B cell (primary cell): Measurements from ENCODE around the gene SLC4A8. TPM values are rescaled to one million over a fixed set of nuclear protein-coding genes. Genes with fewer than 3 reads are reported as not detected.

Experiments used
- ATAC-seq: fragments of 200-7000 bp; cut with Tn5 transposase; one replicate; pipeline ENCODE4 v1.10.0; 2021; ENCODE audit warnings: low read depth, mild to moderate bottlenecking, moderate number of reproducible peaks, moderate library complexity
- CTCF ChIA-PET: fragments of 350-600 bp; sonication (Branson Sonifier 250); formaldehyde crosslinking; loops from one replicate; lab custom pipeline; 2021; ENCODE audit warnings: antibody characterized with exemption, inconsistent platforms; lab: Charles Lee
- POLR2A ChIA-PET: fragments of 350-600 bp; sonication (Branson Sonifier 250); formaldehyde crosslinking; loops from one replicate; lab custom pipeline; 2021; ENCODE audit warnings: antibody characterized with exemption; lab: Charles Lee
- DNase-seq: peaks from one replicate; pipeline ENCODE4 v3.0.0; 2013
- H2AFZ ChIP-seq: 2 replicates; pipeline ENCODE4 v1.6.1; 2012; ENCODE audit warnings: mild to moderate bottlenecking, low read depth, low read length; ENCODE audit not compliant: insufficient read depth, poor library complexity, severe bottlenecking
- H3K27ac ChIP-seq, 2 donors: 1 replicate in 1 of 2; 2 replicates in 1 of 2; pipeline ENCODE4 v1.5.1; 2012 to 2013; ENCODE audit warnings: low read length in 2 of 2, mild to moderate bottlenecking in 2 of 2, moderate library complexity in 1 of 2
- H3K27me3 ChIP-seq, 4 experiments: fragments of 200-600 bp in 1 of 4; sonication (generic) in 1 of 4; replicated peaks in 1 of 4; 1 replicate in 2 of 4; 2 replicates in 2 of 4; pipeline versions ENCODE4 v1.6.1 to v1.7.0; 2013 to 2016; ENCODE audit warnings: low read length in 3 of 4, mild to moderate bottlenecking in 2 of 4, mixed read lengths in 1 of 4, moderate library complexity in 1 of 4; ENCODE audit not compliant: insufficient read depth in 4 of 4, control insufficient read depth in 3 of 4; ENCODE audit errors: control extremely low read depth in 1 of 4
- H3K36me3 ChIP-seq, 2 experiments: replicated peaks in 1 of 2; 1 replicate in 1 of 2; 2 replicates in 1 of 2; pipeline versions ENCODE4 v1.6.1 to v1.7.1; 2013; ENCODE audit warnings: low read length in 1 of 2; ENCODE audit not compliant: insufficient read depth in 2 of 2, control insufficient read depth in 1 of 2; ENCODE audit errors: control extremely low read depth in 1 of 2, extremely low read depth in 1 of 2
- H3K4me1 ChIP-seq, 2 donors: fragments of 200-600 bp in 1 of 2; sonication (generic) in 1 of 2; 1 replicate in 1 of 2; 2 replicates in 1 of 2; pipeline versions ENCODE4 v1.5.1 to v1.6.1; 2013 to 2017; ENCODE audit warnings: low read length in 2 of 2; ENCODE audit not compliant: control insufficient read depth in 2 of 2, insufficient read depth in 2 of 2
- H3K4me2 ChIP-seq: replicated peaks from 2 replicates; pipeline ENCODE3; 2012; ENCODE audit warnings: mild to moderate bottlenecking, low read depth, low read length; ENCODE audit not compliant: poor library complexity, severe bottlenecking
- H3K4me3 ChIP-seq, 5 experiments: fragments of 200-600 bp in 1 of 5; sonication (generic) in 1 of 5; 1 replicate in 3 of 5; 2 replicates in 2 of 5; pipeline versions ENCODE4 v1.5.1 to v1.7.0; 2011 to 2016; ENCODE audit warnings: low read length in 4 of 5, mild to moderate bottlenecking in 4 of 5, low read depth in 2 of 5, control low read depth in 1 of 5, moderate library complexity in 1 of 5; ENCODE audit not compliant: insufficient read depth in 1 of 5; ENCODE audit errors: control extremely low read depth in 1 of 5, extremely low read depth in 1 of 5
- H3K79me2 ChIP-seq: fragments of 200-600 bp; sonication (generic); one replicate; pipeline ENCODE4 v1.6.0; 2016; ENCODE audit warnings: low read length; ENCODE audit not compliant: control insufficient read depth, insufficient read depth
- H3K9ac ChIP-seq: fragments of 200-600 bp; sonication (generic); 2 replicates; pipeline ENCODE4 v1.6.1; 2017; ENCODE audit warnings: mild to moderate bottlenecking, low read length, moderate library complexity
- H3K9me3 ChIP-seq, 3 donors: one replicate each; pipeline versions ENCODE4 v1.6.1 to v1.7.1; 2013; ENCODE audit warnings: low read length in 2 of 3; ENCODE audit not compliant: control insufficient read depth in 2 of 3, insufficient read depth in 1 of 3; ENCODE audit errors: control extremely low read depth in 1 of 3
- H4K20me1 ChIP-seq: 2 replicates; pipeline ENCODE4 v1.6.0; 2012; ENCODE audit warnings: mild to moderate bottlenecking, low read length; ENCODE audit not compliant: insufficient read depth, control insufficient read depth, poor library complexity, severe bottlenecking
- H3K27ac Mint-ChIP-seq: one replicate; pipeline ENCODE4 v1.8.0; 2021; ENCODE audit warnings: mixed read lengths
- H3K27me3 Mint-ChIP-seq: one replicate; pipeline ENCODE4 v1.8.0; 2021; ENCODE audit warnings: mixed read lengths
- H3K4me1 Mint-ChIP-seq: one replicate; pipeline ENCODE4 v1.8.0; 2021; ENCODE audit warnings: mixed read lengths
- H3K4me3 Mint-ChIP-seq: one replicate; pipeline ENCODE4 v1.8.0; 2021; ENCODE audit warnings: mixed read lengths
- H3K9me3 Mint-ChIP-seq: one replicate; pipeline ENCODE4 v1.8.0; 2022; ENCODE audit warnings: mixed read lengths; ENCODE audit not compliant: insufficient read depth
- CTCF ChIP-seq: fragments of 200-600 bp; IDR thresholded peaks from one replicate; pipeline ENCODE4 v1.8.0; 2022; ENCODE audit warnings: antibody characterized with exemption, mild to moderate bottlenecking
- EZH2 ChIP-seq: IDR thresholded peaks from 2 replicates; pipeline ENCODE4 v1.6.1; 2012; ENCODE audit warnings: borderline replicate concordance, low read depth, mild to moderate bottlenecking, moderate library complexity, low read length; ENCODE audit not compliant: insufficient read depth, poor library complexity, severe bottlenecking
- WGBS: methylation state at CpG from one replicate; pipeline ENCODE4 v1.1.5; 2013; ENCODE audit warnings: missing lambda C conversion rate; ENCODE audit not compliant: insufficient coverage; 5-methylcytosine and 5-hydroxymethylcytosine counted together
- intact Hi-C: fragments of 100-400 bp; cut with micrococcal nuclease; formaldehyde crosslinking; loops from one replicate; pipeline ENCODE4 v1.10.0; 2022
- polyA plus RNA-seq: library from polyadenylated mRNA; depleted of rRNA; stranded (reverse); fragments of >200 nt; gene quantifications from 2 replicates; pipeline ENCODE4 v1.2.3, GENCODE V29; 2012
- total RNA-seq, 2 donors: library from RNA; stranded (reverse); fragments of 120-200 nt in 1 of 2; gene quantifications; 1 replicate in 1 of 2; 2 replicates in 1 of 2; pipeline versions ENCODE4 v1.2.3 to v1.2.4, GENCODE V29; 2013 to 2022

Gene SLC4A8
- total and polyA plus RNA-seq, 2 donors (not counting 1 experiment from before 2014, with no cell fraction given): 3.1 to 3.2 TPM

- Histone ChIP-seq H3K27me3 (no peaks in the 10 kb centered on the region), H3K27ac (no peak overlapping the region), H3K4me2 (no peak overlapping the region), H3K4me1 (no peaks in the 10 kb centered on the region), H3K9me3 (no peaks in the 10 kb centered on the region), H3K36me3 (peaks cover 0 to 2% of the 10 kb centered on the region in 2 experiments), H3K4me3 (no peak overlapping the region), H3K9ac (no peak overlapping the region), H4K20me1 (no peaks in the 10 kb centered on the region), H2AFZ (no peak overlapping the region), H3K79me2 (peaks cover 4% of the 10 kb centered on the region)
- H3K4me3 Mint-ChIP-seq: no peak overlapping the region
- no peak for DNase-seq
- ChIA-PET POLR2A (no interaction called here), CTCF (no interaction called here)
- no peaks in the 10 kb centered on the region for H3K27me3 Mint-ChIP-seq
- 100% methylated on average over 2 of the region's 5 CpGs for WGBS
- peaks cover 6% of the 10 kb centered on the region for H3K4me1 Mint-ChIP-seq
- no peak for ATAC-seq
- intact Hi-C loops: no loop called here
- no peak overlapping the region for H3K27ac Mint-ChIP-seq
- TF ChIP-seq CTCF: no peak
- H3K9me3 Mint-ChIP-seq: no peaks in the 10 kb centered on the region
Measured at GRCh38 chr12:51406859-51407258, 17.8 kb upstream of the SLC4A8 start.

GRCh38 chr12:51407604-51408003 is 17.0 kb upstream of the SLC4A8 start:
- no peak overlapping the region for H3K27ac Mint-ChIP-seq
- Histone ChIP-seq H3K4me2 (no peak overlapping the region), H3K9ac (no peak overlapping the region), H3K4me3 (no peak overlapping the region), H2AFZ (no peak overlapping the region), H4K20me1 (no peaks in the 10 kb centered on the region), H3K27ac (no peak overlapping the region), H3K79me2 (peaks cover 4% of the 10 kb centered on the region), H3K36me3 (peaks cover 0 to 2% of the 10 kb centered on the region in 2 experiments), H3K27me3 (no peaks in the 10 kb centered on the region), H3K4me1 (no peaks in the 10 kb centered on the region), H3K9me3 (no peaks in the 10 kb centered on the region)
- no peak for TF ChIP-seq CTCF
- TF ChIP-seq EZH2: no peak
- no peaks in the 10 kb centered on the region for H3K27me3 Mint-ChIP-seq
- intact Hi-C loops: no loop called here
- H3K9me3 Mint-ChIP-seq: no peaks in the 10 kb centered on the region
- WGBS: 60% methylated on average over 2 of the region's 4 CpGs
- H3K4me3 Mint-ChIP-seq: no peak overlapping the region
- H3K4me1 Mint-ChIP-seq: peaks cover 6% of the 10 kb centered on the region
- DNase-seq (no peak), ATAC-seq (no peak)
- CTCF ChIA-PET: no interaction called here
- POLR2A ChIA-PET: interaction anchor here (0.7 kb wide), 1 partner anchor 17 kb away, joined by 3 read pairs; no protein-coding TSS in a partner anchor
